Naive B cell (primary cell): Measurements from ENCODE around the gene RDX. TPM values are rescaled to one million over a fixed set of nuclear protein-coding genes. Genes with fewer than 3 reads are reported as not detected.

Experiments
- ATAC-seq, 2 donors: fragments of 150-1000 bp; cut with Tn5 transposase; 2 replicates each; pipeline ENCODE4 v1.10.0; 2021; ENCODE audit warnings: low read depth in 2 of 2, mild to moderate bottlenecking in 2 of 2, moderate library complexity in 2 of 2
- DNase-seq: peaks from one replicate; pipeline ENCODE4 v3.0.0; 2022
- H3K27ac Mint-ChIP-seq, 6 donors: one replicate each; pipeline ENCODE4 v1.8.0; 2020 to 2022; ENCODE audit warnings: mild to moderate bottlenecking in 6 of 6, mixed read lengths in 6 of 6, moderate library complexity in 5 of 6, inconsistent platforms in 2 of 6
- H3K27me3 Mint-ChIP-seq, 3 donors: one replicate each; pipeline ENCODE4 v1.8.0; 2021 to 2022; ENCODE audit warnings: mixed read lengths in 3 of 3, mild to moderate bottlenecking in 1 of 3
- H3K36me3 Mint-ChIP-seq, 2 donors: one replicate each; pipeline ENCODE4 v1.8.0; 2020 to 2022; ENCODE audit warnings: mixed read lengths in 2 of 2, inconsistent platforms in 1 of 2, mild to moderate bottlenecking in 1 of 2
- H3K4me1 Mint-ChIP-seq, 3 donors: one replicate each; pipeline ENCODE4 v1.8.0; 2020 to 2022; ENCODE audit warnings: mixed read lengths in 3 of 3, inconsistent platforms in 1 of 3, mild to moderate bottlenecking in 1 of 3, moderate library complexity in 1 of 3
- H3K4me3 Mint-ChIP-seq, 8 donors: one replicate each; pipeline ENCODE4 v1.8.0; 2020 to 2022; ENCODE audit warnings: mild to moderate bottlenecking in 8 of 8, mixed read lengths in 8 of 8, moderate library complexity in 8 of 8, inconsistent platforms in 2 of 8
- H3K9me3 Mint-ChIP-seq, 7 donors: one replicate each; pipeline ENCODE4 v1.8.0; 2020 to 2022; ENCODE audit warnings: mixed read lengths in 7 of 7, mild to moderate bottlenecking in 5 of 7, inconsistent platforms in 2 of 7, moderate library complexity in 1 of 7
- polyA plus RNA-seq, 6 donors: library from polyadenylated mRNA; unstranded; fragments of 300-500 nt; fragmentation: Illumina TruSeq; gene quantifications; one replicate each; pipeline ENCODE4 v1.2.3, GENCODE V29; 2021; ENCODE audit warnings: low read depth in 6 of 6

The RDX gene
- polyA plus RNA-seq, result 10 to 100 TPM in 3 of 6 donors, 1 to 10 TPM in 3; 4.1 to 13.7 (median 8.9) TPM

DNA sequence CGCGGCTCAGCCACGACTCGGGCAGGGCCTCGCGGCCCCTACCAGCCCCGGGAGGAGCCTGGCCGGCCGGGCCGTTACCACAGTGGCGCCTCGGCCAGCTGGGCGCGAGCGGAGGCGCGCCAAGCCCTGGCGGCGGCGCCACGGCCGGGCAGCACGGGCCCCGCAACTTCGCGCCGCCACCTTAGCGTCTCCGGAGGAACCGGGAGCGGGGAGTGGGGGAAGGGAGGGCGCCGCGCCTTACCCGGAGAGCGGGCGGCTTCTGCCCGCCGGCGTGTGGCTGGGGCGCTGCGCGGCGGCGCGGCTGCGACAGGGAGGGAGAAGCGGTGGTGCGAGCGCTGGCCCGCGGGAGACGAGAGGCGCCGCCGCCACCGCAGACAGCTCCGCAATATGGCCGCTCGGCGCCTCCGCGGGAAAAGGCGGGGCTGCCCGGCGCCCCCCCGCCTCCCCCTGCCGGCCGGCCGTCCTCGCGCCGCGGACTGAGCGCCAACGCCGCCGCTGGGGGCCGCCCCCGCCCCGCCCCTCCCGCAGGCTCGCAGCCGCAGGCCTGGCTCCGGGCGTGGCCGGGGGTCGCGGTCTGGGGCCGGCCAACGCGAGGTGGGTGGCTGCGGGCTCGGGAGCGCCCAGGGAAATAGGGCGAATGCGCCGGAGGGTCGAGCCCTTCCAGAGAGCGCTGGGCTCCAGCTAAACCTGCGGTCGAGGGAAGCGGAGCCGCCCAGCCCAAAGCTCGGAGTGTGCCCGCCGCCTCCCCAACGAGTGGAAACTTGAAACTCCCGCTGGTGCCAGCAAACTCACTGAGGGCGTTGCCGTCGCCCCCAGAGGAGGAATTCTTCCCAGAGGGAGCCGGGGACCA is at the start of gene RDX:
Gene RDX (minus strand): TSS at position 389 of the 850 bp plus-strand sequence. CDS start 16,922 bp downstream, outside the sequence.
- Mint-ChIP-seq H3K36me3 (peaks cover 0 to 1% of the 10 kb centered on the region in 2 donors), H3K4me1 (peaks cover 3 to 24% (median 10%) of the 10 kb centered on the region in 3 donors), H3K27me3 (no peaks in the 10 kb centered on the region), H3K27ac (peak within 1 kb of the TSS in 5 of 6 donors; percentile 12 to 67 (median 32)), H3K4me3 (peak within 1 kb of the TSS; percentile 81 to 93 (median 90)), H3K9me3 (peaks cover 0 to 5% (median 0%) of the 10 kb centered on the region in 7 donors)
- DNase-seq, result peak; percentile 64
- peak; percentile 73 to 79 for ATAC-seq

DNA sequence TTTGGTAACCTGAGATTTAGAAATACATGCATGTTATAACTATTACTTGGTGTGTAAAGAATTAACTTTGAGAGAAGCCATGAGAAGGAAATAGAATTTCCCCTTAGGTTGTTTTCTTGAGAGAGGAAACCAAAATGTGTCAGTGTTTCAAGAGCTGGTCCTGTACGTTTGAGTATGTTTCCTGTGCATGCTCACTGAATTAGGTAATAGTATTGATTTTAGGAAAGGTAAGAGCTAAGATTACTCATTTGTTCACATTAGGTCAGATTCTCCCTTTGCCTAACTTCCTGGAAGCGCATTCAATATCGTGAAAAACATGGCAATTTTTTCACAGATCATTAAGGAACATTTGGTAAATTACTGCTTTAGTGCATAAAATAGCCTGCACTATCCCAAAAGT is 49.3 kb upstream of the RDX start:
- Mint-ChIP-seq H3K27ac (no peak overlapping the region), H3K4me3 (no peak overlapping the region), H3K4me1 (peaks cover 0 to 15% (median 8%) of the 10 kb centered on the region in 3 donors), H3K36me3 (peaks cover 0 to 9% of the 10 kb centered on the region in 2 donors), H3K9me3 (peaks cover 0 to 6% (median 0%) of the 10 kb centered on the region in 7 donors), H3K27me3 (peaks cover 0 to 10% (median 9%) of the 10 kb centered on the region in 3 donors)
- DNase-seq (no peak), ATAC-seq (no peak)

DNA sequence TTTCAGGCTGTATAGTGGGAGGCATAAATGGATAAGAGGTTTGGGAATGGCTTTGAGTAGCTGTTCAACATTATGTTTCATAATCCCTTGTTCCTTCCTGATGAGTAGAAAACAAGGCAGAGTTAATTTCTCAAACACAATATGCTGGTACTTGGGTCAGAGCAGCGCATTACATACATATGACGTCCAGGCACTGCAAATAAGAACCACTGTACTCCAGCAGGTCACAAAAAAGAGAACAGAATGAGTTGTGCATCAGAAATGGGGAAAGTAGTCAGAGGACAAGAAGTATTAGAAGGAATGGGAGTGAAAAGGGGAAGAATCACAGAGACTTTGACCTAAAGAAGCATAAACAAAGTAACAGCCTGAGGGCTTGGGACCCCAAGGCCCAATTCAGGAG is 44.0 kb upstream of the RDX start:
- Mint-ChIP-seq H3K4me3 (no peak overlapping the region), H3K27ac (no peak overlapping the region), H3K36me3 (peaks cover 0 to 9% of the 10 kb centered on the region in 2 donors), H3K4me1 (peaks cover 0 to 5% (median 0%) of the 10 kb centered on the region in 3 donors), H3K9me3 (peaks cover 0 to 6% (median 0%) of the 10 kb centered on the region in 7 donors), H3K27me3 (peaks cover 0 to 10% (median 9%) of the 10 kb centered on the region in 3 donors)
- DNase-seq (no peak), ATAC-seq (no peak)

DNA sequence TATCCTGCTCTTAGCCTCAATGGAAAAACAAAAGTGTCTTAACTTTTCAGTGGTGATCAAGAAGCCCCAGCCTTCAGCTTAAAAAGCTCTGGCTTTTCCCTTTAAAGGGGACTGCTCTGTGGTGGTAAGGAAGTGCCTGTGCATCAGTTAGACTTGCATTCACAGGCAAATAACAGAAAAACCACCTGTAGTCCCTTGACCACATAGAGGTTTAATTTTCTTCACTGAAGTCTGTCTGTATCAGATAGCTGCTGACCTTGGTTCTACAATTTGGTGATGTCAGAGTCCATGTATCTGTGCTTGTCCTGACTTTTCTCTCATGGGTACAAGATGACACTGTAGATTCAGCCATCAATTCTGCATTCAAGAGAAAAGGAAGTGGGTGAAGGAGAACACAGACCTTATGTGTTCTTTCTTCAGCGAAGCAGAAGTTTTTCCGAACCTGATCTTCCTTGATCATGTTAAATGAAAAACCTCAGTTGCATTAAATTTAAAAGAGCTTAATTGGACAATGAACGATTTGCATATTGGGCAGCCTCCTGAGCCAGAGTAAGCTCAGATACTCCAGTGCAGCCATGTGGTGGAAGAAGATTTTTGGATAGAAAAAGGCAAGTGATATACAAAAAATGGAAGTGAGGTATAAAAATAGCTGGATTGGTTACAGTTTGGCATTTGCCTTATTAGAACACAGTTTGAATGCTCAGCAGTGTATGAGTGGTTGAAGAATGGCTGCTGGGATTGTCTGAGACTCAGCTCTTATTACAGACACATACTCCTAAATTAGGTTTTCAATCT is 43.2 kb upstream of the RDX start:
- no peak overlapping the region for H3K4me3 Mint-ChIP-seq
- no peak for ATAC-seq
- H3K9me3 Mint-ChIP-seq, result peaks cover 0 to 6% (median 0%) of the 10 kb centered on the region in 7 donors
- DNase-seq, result no peak
- H3K27ac Mint-ChIP-seq, result peak overlapping the region in 1 of 6 donors; percentile 31
- peaks cover 0 to 9% (median 6%) of the 10 kb centered on the region in 3 donors for H3K27me3 Mint-ChIP-seq
- peaks cover 0 to 5% (median 0%) of the 10 kb centered on the region in 3 donors for H3K4me1 Mint-ChIP-seq
- H3K36me3 Mint-ChIP-seq, result peaks cover 0 to 9% of the 10 kb centered on the region in 2 donors

DNA sequence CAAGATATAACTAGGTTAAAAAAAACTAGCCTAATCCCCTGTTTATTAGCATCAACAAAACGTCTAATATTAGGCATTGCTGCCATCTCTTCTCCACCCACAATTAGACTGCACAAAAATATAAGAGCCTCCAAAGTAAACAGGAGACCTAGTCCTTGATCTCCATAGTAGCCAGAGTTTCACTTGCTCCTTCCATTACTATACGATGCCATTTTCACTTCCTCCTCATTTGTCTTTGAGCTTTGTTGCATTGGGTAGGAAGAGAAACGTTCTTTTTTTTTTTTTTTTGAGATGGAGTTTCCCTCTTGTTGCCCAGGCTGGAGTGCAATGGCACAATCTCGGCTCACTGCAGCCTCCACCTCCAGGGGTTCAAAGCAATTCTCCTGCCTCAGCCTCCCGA is 42.3 kb upstream of the RDX start:
- peak; percentile 66 to 77 for ATAC-seq
- no peak overlapping the region for H3K4me3 Mint-ChIP-seq

DNA sequence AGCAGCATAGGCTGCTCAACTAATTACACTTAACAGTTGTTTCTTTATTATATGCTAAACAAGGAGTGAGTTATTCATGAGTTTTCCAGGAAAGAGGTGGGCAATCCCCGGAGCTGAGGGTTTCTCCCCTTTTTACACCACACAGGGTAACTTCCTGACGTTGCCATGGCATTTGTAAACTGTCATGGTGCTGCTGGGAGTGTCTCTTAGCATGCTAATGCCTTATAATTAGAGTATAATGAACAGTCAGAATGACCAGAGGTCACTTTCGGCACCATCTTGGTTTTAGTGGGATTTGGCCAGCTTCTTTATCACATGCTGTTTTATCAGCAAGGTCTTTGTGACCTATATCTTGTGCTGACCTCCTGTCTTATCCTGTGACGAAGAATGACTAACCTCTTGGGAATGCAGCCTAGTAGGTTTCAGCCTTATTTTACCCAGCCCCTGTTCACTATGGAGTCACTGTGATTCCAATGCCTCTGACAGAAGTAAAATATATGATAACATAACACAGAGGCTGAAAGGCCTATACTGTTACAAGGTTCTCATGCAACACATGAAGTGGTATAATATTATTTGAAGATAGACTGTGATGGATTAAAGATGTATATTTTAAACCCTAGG is 41.3 kb upstream of the RDX start:
- H3K9me3 Mint-ChIP-seq, result no peaks in the 10 kb centered on the region
- ATAC-seq (no peak), DNase-seq (no peak)
- peaks cover 0 to under 1% of the 10 kb centered on the region in 2 donors for H3K36me3 Mint-ChIP-seq
- H3K27me3 Mint-ChIP-seq, result peaks cover 0 to 6% (median under 1%) of the 10 kb centered on the region in 3 donors
- peaks cover 0 to 5% (median 0%) of the 10 kb centered on the region in 3 donors for H3K4me1 Mint-ChIP-seq
- H3K27ac Mint-ChIP-seq, result no peak overlapping the region
- no peak overlapping the region for H3K4me3 Mint-ChIP-seq

More for the DNA sequence above, 42.3 kb upstream of the RDX start:
- Mint-ChIP-seq H3K9me3 (peaks cover 0 to 6% (median 0%) of the 10 kb centered on the region in 7 donors), H3K27me3 (peaks cover 0 to 9% (median 6%) of the 10 kb centered on the region in 3 donors), H3K4me1 (peaks cover 0 to 5% (median 0%) of the 10 kb centered on the region in 3 donors), H3K36me3 (peaks cover 0 to 9% of the 10 kb centered on the region in 2 donors), H3K27ac (peak overlapping the region in 1 of 6 donors; percentile 21)
- DNase-seq, result no peak

DNA sequence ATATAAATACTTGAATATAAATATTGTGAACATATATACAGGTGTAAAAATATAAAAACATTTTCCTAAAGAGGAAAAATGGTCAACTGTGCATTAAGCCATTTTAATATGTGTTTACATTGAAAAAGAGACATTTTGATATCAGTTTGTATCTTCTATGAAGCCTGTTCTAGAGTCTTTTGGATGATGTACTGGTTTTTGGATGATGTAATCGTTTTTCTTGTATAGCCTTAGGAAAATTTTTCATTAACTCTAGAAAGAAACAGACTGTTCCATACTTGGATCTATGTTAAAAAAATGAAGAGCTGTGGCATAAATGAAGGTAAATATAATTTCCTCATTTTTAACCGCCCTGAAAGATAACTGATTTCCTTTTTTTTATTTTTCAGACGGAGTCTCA is 39.6 kb upstream of the RDX start:
- H3K4me1 Mint-ChIP-seq, result peaks cover 0 to 5% (median 0%) of the 10 kb centered on the region in 3 donors
- H3K36me3 Mint-ChIP-seq, result no peaks in the 10 kb centered on the region

DNA sequence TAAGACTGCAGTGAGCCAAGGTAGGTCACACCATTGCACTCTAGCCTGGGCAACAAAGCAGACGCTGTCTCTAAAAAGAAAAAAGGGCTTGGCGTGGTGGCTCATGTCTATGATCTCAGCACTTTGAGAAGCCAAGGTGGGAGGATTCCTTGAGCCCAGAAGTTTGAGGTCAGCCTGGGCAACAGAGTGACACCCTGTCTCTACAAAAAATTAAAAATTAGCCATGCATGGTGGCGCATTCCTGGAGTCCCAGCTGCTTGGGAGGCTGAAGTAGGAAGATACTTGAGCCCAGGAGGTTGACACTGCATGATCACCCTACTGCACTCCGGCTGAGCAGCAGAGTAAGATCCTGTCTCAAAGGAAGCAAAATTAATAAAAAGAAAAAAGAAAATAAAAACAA is 38.9 kb upstream of the RDX start:
- peaks cover 0 to 5% (median 4%) of the 10 kb centered on the region in 3 donors for H3K4me1 Mint-ChIP-seq
- H3K27ac Mint-ChIP-seq, result no peak overlapping the region
- peaks cover 5 to 6% of the 10 kb centered on the region in 2 donors for H3K36me3 Mint-ChIP-seq
- no peaks in the 10 kb centered on the region for H3K27me3 Mint-ChIP-seq
- no peak overlapping the region for H3K4me3 Mint-ChIP-seq
- H3K9me3 Mint-ChIP-seq, result peaks cover 0 to 10% (median 3%) of the 10 kb centered on the region in 7 donors
- ATAC-seq (no peak), DNase-seq (no peak)

More for the DNA sequence above, 39.6 kb upstream of the RDX start:
- Mint-ChIP-seq H3K9me3 (peaks cover 0 to 3% (median 0%) of the 10 kb centered on the region in 7 donors), H3K27ac (no peak overlapping the region), H3K4me3 (no peak overlapping the region), H3K27me3 (no peaks in the 10 kb centered on the region)
- DNase-seq, result no peak
- ATAC-seq, result no peak

DNA sequence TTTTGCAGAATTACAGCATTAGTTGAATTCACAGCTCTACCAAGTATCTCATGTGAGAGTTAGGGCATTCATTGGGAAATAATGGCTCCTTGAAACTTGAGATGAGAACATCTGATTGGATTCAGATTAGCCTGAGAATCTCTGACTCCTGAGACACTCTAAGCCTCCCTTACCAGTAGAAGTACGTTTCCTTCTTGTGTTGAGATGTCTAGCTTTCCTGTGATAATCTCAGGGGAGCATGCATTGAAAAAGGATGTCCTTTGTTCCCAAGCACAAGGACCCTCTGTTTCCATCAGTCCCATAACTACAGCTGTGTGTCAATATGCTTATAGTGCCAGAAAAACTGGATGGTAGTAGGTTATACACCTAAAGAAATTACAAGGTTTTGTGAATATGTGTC is 35.2 kb upstream of the RDX start:
- H3K4me3 Mint-ChIP-seq, result no peak overlapping the region
- DNase-seq (no peak), ATAC-seq (no peak)
- peaks cover 7 to 10% of the 10 kb centered on the region in 2 donors for H3K36me3 Mint-ChIP-seq
- H3K27me3 Mint-ChIP-seq, result no peaks in the 10 kb centered on the region
- H3K27ac Mint-ChIP-seq, result no peak overlapping the region
- H3K9me3 Mint-ChIP-seq, result peaks cover 3 to 33% (median 9%) of the 10 kb centered on the region in 7 donors
- H3K4me1 Mint-ChIP-seq, result peaks cover 19 to 22% (median 20%) of the 10 kb centered on the region in 3 donors

DNA sequence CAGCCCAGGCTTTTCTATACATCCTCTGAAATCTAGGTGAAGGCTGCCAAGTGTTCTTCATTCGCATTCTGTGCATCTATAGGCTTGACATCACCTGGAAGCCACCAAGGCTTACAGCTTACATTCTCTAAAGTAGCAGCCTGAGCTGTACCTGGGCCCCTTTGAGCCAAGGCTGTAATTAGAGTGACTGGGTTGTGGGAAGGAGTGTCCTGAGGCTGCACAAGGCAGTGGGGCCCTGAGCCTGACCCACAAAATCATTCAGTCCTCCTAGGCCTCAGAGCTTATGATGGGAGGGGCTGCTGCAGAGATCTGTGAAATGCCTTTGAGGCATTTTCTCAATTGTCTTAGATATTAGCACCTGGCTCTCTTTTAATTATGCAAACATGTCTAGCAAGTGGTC is 33.0 kb upstream of the RDX start:
- ATAC-seq (no peak), DNase-seq (no peak)
- H3K4me1 Mint-ChIP-seq, result peaks cover 19 to 22% (median 20%) of the 10 kb centered on the region in 3 donors
- peaks cover 3 to 33% (median 9%) of the 10 kb centered on the region in 7 donors for H3K9me3 Mint-ChIP-seq
- no peak overlapping the region for H3K4me3 Mint-ChIP-seq
- H3K36me3 Mint-ChIP-seq, result peaks cover 7 to 10% of the 10 kb centered on the region in 2 donors
- H3K27me3 Mint-ChIP-seq, result no peaks in the 10 kb centered on the region
- peak overlapping the region in 2 of 6 donors; percentile 9 to 89 for H3K27ac Mint-ChIP-seq

DNA sequence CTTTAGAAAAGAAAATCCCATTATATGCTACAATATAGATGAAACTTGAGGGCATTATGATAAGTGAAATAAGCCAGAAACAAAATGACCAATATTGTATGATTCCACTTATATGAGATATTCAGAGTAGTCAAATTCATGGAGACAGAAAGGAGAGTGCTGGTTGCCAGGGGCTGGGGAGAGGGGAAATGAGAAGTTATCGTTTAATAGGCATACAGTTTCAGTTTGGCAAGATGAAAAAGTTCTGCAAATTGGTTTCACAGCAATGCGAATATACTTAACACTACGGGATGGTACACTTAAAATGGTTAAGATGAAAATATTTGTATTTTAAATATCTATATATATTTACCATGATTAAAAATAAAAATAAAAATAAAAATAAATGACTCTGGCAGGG is 31.1 kb upstream of the RDX start:
- Mint-ChIP-seq H3K9me3 (peaks cover 3 to 33% (median 9%) of the 10 kb centered on the region in 7 donors), H3K27me3 (no peaks in the 10 kb centered on the region), H3K27ac (peak overlapping the region in 1 of 6 donors; percentile 89), H3K36me3 (peaks cover 7 to 10% of the 10 kb centered on the region in 2 donors), H3K4me1 (peaks cover 19 to 22% (median 20%) of the 10 kb centered on the region in 3 donors), H3K4me3 (peak overlapping the region in 4 of 8 donors; percentile 21 to 56 (median 34))
- DNase-seq (no peak), ATAC-seq (peak; percentile 68 to 69)

DNA sequence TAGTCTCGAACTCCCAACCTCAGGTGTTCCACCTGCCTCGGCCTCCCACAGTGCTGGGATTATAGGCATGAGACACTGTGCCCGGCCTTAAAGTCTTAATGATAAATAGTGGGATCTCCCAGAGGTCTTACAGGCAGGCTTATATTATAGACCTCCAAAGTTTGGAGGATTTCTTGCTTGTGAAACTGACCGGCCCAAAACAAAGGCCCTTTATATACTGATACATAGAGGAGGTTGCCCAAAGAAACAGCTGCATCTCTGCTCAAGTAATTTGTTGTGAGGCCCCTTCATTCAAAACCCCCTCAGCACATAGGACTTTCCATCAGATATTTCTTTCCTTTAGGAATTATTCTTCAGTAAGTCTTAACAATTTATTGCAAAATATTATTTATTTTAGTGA is 27.4 kb upstream of the RDX start:
- Mint-ChIP-seq H3K9me3 (peaks cover 0 to 10% (median 7%) of the 10 kb centered on the region in 7 donors), H3K36me3 (no peaks in the 10 kb centered on the region), H3K4me1 (peaks cover 13 to 17% (median 14%) of the 10 kb centered on the region in 3 donors), H3K27ac (no peak overlapping the region), H3K27me3 (no peaks in the 10 kb centered on the region), H3K4me3 (no peak overlapping the region)
- ATAC-seq, result no peak
- DNase-seq, result no peak
